Measurements from ENCODE around the gene MAN1A1.

GRCh38 chr6:119197271-119197670 is 152.3 kb downstream of the MAN1A1 start:
- TF ChIP-seq, protein P1, sequence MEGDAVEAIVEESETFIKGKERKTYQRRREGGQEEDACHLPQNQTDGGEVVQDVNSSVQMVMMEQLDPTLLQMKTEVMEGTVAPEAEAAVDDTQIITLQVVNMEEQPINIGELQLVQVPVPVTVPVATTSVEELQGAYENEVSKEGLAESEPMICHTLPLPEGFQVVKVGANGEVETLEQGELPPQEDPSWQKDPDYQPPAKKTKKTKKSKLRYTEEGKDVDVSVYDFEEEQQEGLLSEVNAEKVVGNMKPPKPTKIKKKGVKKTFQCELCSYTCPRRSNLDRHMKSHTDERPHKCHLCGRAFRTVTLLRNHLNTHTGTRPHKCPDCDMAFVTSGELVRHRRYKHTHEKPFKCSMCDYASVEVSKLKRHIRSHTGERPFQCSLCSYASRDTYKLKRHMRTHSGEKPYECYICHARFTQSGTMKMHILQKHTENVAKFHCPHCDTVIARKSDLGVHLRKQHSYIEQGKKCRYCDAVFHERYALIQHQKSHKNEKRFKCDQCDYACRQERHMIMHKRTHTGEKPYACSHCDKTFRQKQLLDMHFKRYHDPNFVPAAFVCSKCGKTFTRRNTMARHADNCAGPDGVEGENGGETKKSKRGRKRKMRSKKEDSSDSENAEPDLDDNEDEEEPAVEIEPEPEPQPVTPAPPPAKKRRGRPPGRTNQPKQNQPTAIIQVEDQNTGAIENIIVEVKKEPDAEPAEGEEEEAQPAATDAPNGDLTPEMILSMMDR (IDR thresholded peaks at IDR 0.05; ENCODE audit: low read length): no peak
- TF ChIP-seq EZH2 (optimal IDR thresholded peaks at IDR 0.05; ENCODE audit: low read depth, low read length) (no peak), EZH2phosphoT487 (IDR thresholded peaks at IDR 0.05; ENCODE audit: low read length) (no peak)

All from MM.1S (cell line).